T1000 (cell line): Measurements from ENCODE around the gene NAPSA.
"Not testable (repeated sequence)": the region's sequence is repeated elsewhere in the genome, so short reads cannot be mapped to it uniquely, and the experiment has no call there.

Experiments
- DNase-seq: peaks from one replicate; lab custom pipeline; 2025; ENCODE audit warnings: mixed read lengths; lab: John Stamatoyannopoulos, UW

Gene NAPSA

GRCh38 chr19:50365434-50366306 is at the start of gene NAPSA:
Gene NAPSA (minus strand): TSS chr19:50365639. CDS start chr19:50365621, 18 bp downstream.
- DNase-seq, result no peak

GRCh38 chr19:50413531-50413930 is 48.1 kb upstream of the NAPSA start:
- no peak for DNase-seq

- no peak for DNase-seq
Measured at GRCh38 chr19:50413096-50413495, 47.7 kb upstream of the NAPSA start.

- no peak for DNase-seq
Measured at GRCh38 chr19:50412419-50412818, 47.0 kb upstream of the NAPSA start.

- DNase-seq, result no peak
Measured at GRCh38 chr19:50410109-50410508, 44.7 kb upstream of the NAPSA start.

- DNase-seq, result no peak
Measured at GRCh38 chr19:50409347-50409746, 43.9 kb upstream of the NAPSA start.

- DNase-seq, result no peak
Measured at GRCh38 chr19:50406829-50407228, 41.4 kb upstream of the NAPSA start.

GRCh38 chr19:50406156-50406820 is 40.8 kb upstream of the NAPSA start:
- no peak for DNase-seq

GRCh38 chr19:50402544-50403301 is 37.3 kb upstream of the NAPSA start:
- DNase-seq, result no peak

GRCh38 chr19:50401605-50402450 is 36.4 kb upstream of the NAPSA start:
- DNase-seq, result no peak

- DNase-seq, result no peak
Measured at GRCh38 chr19:50399368-50399745, 33.9 kb upstream of the NAPSA start.

GRCh38 chr19:50398675-50399367 is 33.4 kb upstream of the NAPSA start:
- DNase-seq, result no peak

- no peak for DNase-seq
Measured at GRCh38 chr19:50394017-50394416, 28.6 kb upstream of the NAPSA start.

GRCh38 chr19:50393589-50393988 is 28.1 kb upstream of the NAPSA start:
- DNase-seq, result no peak

- DNase-seq, result no peak
Measured at GRCh38 chr19:50392759-50393158, 27.3 kb upstream of the NAPSA start.

GRCh38 chr19:50390952-50391351 is 25.5 kb upstream of the NAPSA start:
- not testable (repeated sequence) for DNase-seq

GRCh38 chr19:50390295-50390694 is 24.9 kb upstream of the NAPSA start:
- DNase-seq, result not testable (repeated sequence)

- DNase-seq, result no peak
Measured at GRCh38 chr19:50387868-50388245, 22.4 kb upstream of the NAPSA start.

GRCh38 chr19:50387176-50387867 is 21.9 kb upstream of the NAPSA start:
- DNase-seq, result no peak
